ENCODE results near the gene TMEM245. TPM values are rescaled to one million over a fixed set of nuclear protein-coding genes. Genes with fewer than 3 reads are reported as not detected.

TMEM245 gene
- total RNA-seq, 1 donor from 2014 or later: 34.2 TPM

- DNase-seq (ENCODE audit: low read depth) (no peak), FAIRE-seq (no peak)
- TF ChIP-seq CTCF (IDR thresholded peaks at IDR 0.05; ENCODE audit: insufficient read depth, low read length, severe bottlenecking): no peak
- peaks cover 8% of the 10 kb centered on the region for H3K36me3 ChIP-seq (ENCODE audit: control insufficient read depth, insufficient read depth, low read length)
- H3K27me3 ChIP-seq (ENCODE audit: control insufficient read depth, insufficient read depth, low read length): no peaks in the 10 kb centered on the region
- no peak overlapping the region for H3K4me3 ChIP-seq (ENCODE audit: low read depth, low read length)
These were observed 27.6 kb downstream of the TMEM245 start for GRCh38 chr9:109092051-109092580.

GRCh38 chr9:109088221-109088620 lies 31.5 kb downstream of the TMEM245 start:
- TF ChIP-seq CTCF (IDR thresholded peaks at IDR 0.05; ENCODE audit: insufficient read depth, low read length, severe bottlenecking): no peak
- Histone ChIP-seq H3K4me3 (ENCODE audit: low read depth, low read length) (no peak overlapping the region), H3K27me3 (ENCODE audit: control insufficient read depth, insufficient read depth, low read length) (no peaks in the 10 kb centered on the region), H3K36me3 (ENCODE audit: control insufficient read depth, insufficient read depth, low read length) (peaks cover 7% of the 10 kb centered on the region)
- FAIRE-seq (no peak), DNase-seq (ENCODE audit: low read depth) (no peak)

- no peak overlapping the region for H3K4me3 ChIP-seq (ENCODE audit: low read depth, low read length)
- no peak for FAIRE-seq
- no peak for TF ChIP-seq CTCF (IDR thresholded peaks at IDR 0.05; ENCODE audit: insufficient read depth, low read length, severe bottlenecking)
- DNase-seq (ENCODE audit: low read depth): no peak
- no peaks in the 10 kb centered on the region for H3K27me3 ChIP-seq (ENCODE audit: control insufficient read depth, insufficient read depth, low read length)
- H3K36me3 ChIP-seq (ENCODE audit: control insufficient read depth, insufficient read depth, low read length): peaks cover 6% of the 10 kb centered on the region
These were observed 32.0 kb downstream of the TMEM245 start for GRCh38 chr9:109087795-109088194.

- peak; percentile 63 for DNase-seq (ENCODE audit: low read depth)
- FAIRE-seq: no peak
- no peaks in the 10 kb centered on the region for H3K27me3 ChIP-seq (ENCODE audit: control insufficient read depth, insufficient read depth, low read length)
- H3K4me3 ChIP-seq (ENCODE audit: low read depth, low read length): no peak overlapping the region
- no peak for TF ChIP-seq CTCF (IDR thresholded peaks at IDR 0.05; ENCODE audit: insufficient read depth, low read length, severe bottlenecking)
- H3K36me3 ChIP-seq (ENCODE audit: control insufficient read depth, insufficient read depth, low read length): peaks cover 5% of the 10 kb centered on the region
These were observed 33.5 kb downstream of the TMEM245 start for GRCh38 chr9:109086221-109086620.

- no peak for DNase-seq (ENCODE audit: low read depth)
- H3K27me3 ChIP-seq (ENCODE audit: control insufficient read depth, insufficient read depth, low read length): no peaks in the 10 kb centered on the region
- FAIRE-seq: no peak
- no peak overlapping the region for H3K4me3 ChIP-seq (ENCODE audit: low read depth, low read length)
- no peak for TF ChIP-seq CTCF (IDR thresholded peaks at IDR 0.05; ENCODE audit: insufficient read depth, low read length, severe bottlenecking)
- peaks cover 3% of the 10 kb centered on the region for H3K36me3 ChIP-seq (ENCODE audit: control insufficient read depth, insufficient read depth, low read length)
These were observed 34.2 kb downstream of the TMEM245 start for GRCh38 chr9:109085510-109085909.

- FAIRE-seq (no peak), DNase-seq (ENCODE audit: low read depth) (no peak)
- H3K27me3 ChIP-seq (ENCODE audit: control insufficient read depth, insufficient read depth, low read length): no peaks in the 10 kb centered on the region
- H3K4me3 ChIP-seq (ENCODE audit: low read depth, low read length): no peak overlapping the region
- TF ChIP-seq CTCF (IDR thresholded peaks at IDR 0.05; ENCODE audit: insufficient read depth, low read length, severe bottlenecking): no peak
- peaks cover 3% of the 10 kb centered on the region for H3K36me3 ChIP-seq (ENCODE audit: control insufficient read depth, insufficient read depth, low read length)
These were observed 35.8 kb downstream of the TMEM245 start for GRCh38 chr9:109083813-109084405.
